ENCODE results near the gene BRD4. TPM values are rescaled to one million over a fixed set of nuclear protein-coding genes. Genes with fewer than 3 reads are reported as not detected.
A peak's percentile ranks its signal among the peaks of the same experiment; 100 is the strongest.

The BRD4 gene
- total RNA-seq, 1 experiment from 2014 or later: 41.4 TPM

DNA sequence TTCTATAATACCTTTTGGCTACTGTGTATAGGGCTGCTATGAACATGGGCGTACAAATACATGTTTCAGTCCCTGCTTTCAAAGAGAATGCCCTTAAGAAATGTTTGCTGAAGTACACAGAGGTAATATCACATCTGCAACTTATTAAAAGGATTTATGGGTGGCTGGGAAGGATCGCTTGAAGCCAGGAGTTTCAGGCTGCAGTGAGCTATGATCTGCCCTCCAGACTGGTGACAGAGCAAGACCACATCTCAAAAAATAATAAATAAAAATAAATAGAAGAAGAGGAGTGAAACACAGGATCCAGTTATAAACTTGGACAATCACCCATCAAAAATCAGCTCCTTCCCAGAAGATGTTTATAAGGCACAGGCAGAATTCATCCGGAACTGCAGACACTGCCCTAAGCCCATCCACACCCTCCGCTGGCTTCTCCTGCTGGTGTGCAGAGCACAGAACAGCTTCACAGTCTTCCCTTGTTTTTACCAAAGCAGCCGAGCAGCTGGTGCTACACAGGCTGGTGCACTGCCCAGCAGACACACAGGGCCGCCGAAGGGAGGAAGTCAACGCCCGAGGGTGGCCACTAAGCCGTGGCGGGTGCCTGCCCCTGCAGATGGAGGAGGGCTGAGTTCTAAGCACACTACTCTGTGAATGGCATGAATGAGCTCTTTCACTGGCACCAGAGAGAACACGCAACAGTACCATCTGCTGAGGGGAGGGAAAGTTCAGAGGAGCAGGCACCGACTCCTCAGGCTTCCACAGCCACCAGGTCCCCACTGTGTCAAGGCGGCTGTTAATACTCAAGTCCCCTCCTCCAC is 44.0 kb downstream of the BRD4 start:
- no peaks in the 10 kb centered on the region for H3K9me3 ChIP-seq (ENCODE audit: low read length)

DNA sequence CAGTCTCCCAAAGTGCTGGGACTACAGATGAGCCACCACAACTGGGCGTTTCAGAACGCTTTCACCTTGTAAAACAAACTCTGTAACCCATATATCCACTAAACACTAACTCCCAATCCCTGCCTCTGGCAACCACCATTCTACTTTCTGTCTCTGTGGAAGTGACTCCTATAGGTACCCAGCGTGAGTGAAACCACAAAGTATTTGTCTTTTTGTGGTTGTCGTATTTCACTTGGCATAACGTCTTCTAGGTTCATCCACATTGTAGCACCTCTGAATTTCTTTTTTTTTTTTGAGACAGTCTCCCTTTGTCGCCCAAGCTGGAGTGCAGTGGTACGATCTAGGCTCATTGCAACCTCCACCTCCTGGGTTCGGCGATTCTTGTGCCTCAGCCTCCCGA is 44.8 kb downstream of the BRD4 start:
- no peaks in the 10 kb centered on the region for H3K9me3 ChIP-seq (ENCODE audit: low read length)
- peak overlapping the region; percentile 88 for H3K27ac ChIP-seq (ENCODE audit: low read length)
- H3K27me3 ChIP-seq (ENCODE audit: low read length): no peaks in the 10 kb centered on the region
- peak overlapping the region; percentile 38; the same call in 1 of the 2 replicates for H3K4me3 ChIP-seq (ENCODE audit: low read length)
- no peak overlapping the region for H2AFZ ChIP-seq (ENCODE audit: low read length)
- peak overlapping the region; percentile 54 for H3K9ac ChIP-seq (ENCODE audit: low read length)
- H3K9me2 ChIP-seq (replicated peaks; ENCODE audit: insufficient read depth, low read length): no peaks in the 10 kb centered on the region
- peaks cover 97% of the 10 kb centered on the region for H3K79me2 ChIP-seq (ENCODE audit: low read length)
- no peaks in the 10 kb centered on the region for H3K36me3 ChIP-seq (ENCODE audit: insufficient read depth, low read length)
- peaks cover 97% of the 10 kb centered on the region for H3K4me1 ChIP-seq (ENCODE audit: low read length)
- H3K4me2 ChIP-seq (ENCODE audit: low read depth, low read length, poor library complexity, severe bottlenecking): peak overlapping the region; percentile 81
- peaks cover 61% of the 10 kb centered on the region for H4K20me1 ChIP-seq (ENCODE audit: insufficient read depth, low read depth, low read length)
- DNase-seq: no peak

More for the DNA sequence above, 44.0 kb downstream of the BRD4 start:
- Histone ChIP-seq H4K20me1 (ENCODE audit: insufficient read depth, low read depth, low read length) (peaks cover 61% of the 10 kb centered on the region), H2AFZ (ENCODE audit: low read length) (no peak overlapping the region), H3K4me2 (ENCODE audit: low read depth, low read length, poor library complexity, severe bottlenecking) (peak overlapping the region; percentile 81), H3K79me2 (ENCODE audit: low read length) (peaks cover 96% of the 10 kb centered on the region), H3K27ac (ENCODE audit: low read length) (peak overlapping the region; percentile 88), H3K9ac (ENCODE audit: low read length) (peak overlapping the region; percentile 54), H3K36me3 (ENCODE audit: insufficient read depth, low read length) (no peaks in the 10 kb centered on the region), H3K4me3 (ENCODE audit: low read length) (peak overlapping the region; percentile 45; the same call in 1 of the 2 replicates), H3K27me3 (ENCODE audit: low read length) (no peaks in the 10 kb centered on the region), H3K4me1 (ENCODE audit: low read length) (peaks cover 98% of the 10 kb centered on the region), H3K9me2 (replicated peaks; ENCODE audit: insufficient read depth, low read length) (no peaks in the 10 kb centered on the region)
- peak; percentile 67 for DNase-seq

DNA sequence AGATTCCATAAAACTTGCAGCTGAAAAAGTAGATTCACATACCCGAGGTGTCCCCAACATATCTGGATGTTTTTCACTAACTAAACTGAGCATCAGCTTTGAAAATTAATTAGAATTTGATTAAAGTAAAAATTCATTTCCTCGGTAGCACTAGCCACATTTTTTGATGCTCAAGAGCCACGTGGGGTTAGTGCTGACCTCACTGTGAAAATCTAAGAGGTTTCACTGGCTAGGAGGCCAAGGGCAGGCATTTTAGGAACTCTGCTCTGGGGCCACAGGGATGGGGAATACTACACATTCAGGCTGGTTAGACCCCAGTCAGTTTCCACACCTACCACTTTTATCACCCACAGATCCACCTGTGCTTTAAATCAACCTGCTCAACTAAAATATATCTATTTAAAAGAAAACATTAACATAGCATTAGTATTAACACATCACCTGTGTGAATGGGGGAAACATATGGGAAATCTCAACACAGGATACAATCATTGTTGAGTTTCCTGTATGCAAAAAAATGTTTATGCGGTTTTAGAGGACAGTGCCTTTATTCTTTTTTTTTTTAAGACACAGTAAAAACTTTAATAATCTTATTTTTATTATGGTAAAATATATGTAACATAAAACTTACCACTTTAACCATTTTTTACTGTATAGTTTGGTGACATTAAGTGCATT is 45.5 kb downstream of the BRD4 start:
- Histone ChIP-seq H3K79me2 (ENCODE audit: low read length) (peaks cover 97% of the 10 kb centered on the region), H3K9me2 (replicated peaks; ENCODE audit: insufficient read depth, low read length) (no peaks in the 10 kb centered on the region), H3K4me1 (ENCODE audit: low read length) (peaks cover 98% of the 10 kb centered on the region), H3K9ac (ENCODE audit: low read length) (peak overlapping the region; percentile 46), H3K9me3 (ENCODE audit: low read length) (no peaks in the 10 kb centered on the region), H3K27ac (ENCODE audit: low read length) (peak overlapping the region; percentile 88), H3K27me3 (ENCODE audit: low read length) (no peaks in the 10 kb centered on the region), H2AFZ (ENCODE audit: low read length) (no peak overlapping the region), H4K20me1 (ENCODE audit: insufficient read depth, low read depth, low read length) (peaks cover 62% of the 10 kb centered on the region), H3K4me3 (ENCODE audit: low read length) (peak overlapping the region; percentile 31; the same call in 1 of the 2 replicates), H3K4me2 (ENCODE audit: low read depth, low read length, poor library complexity, severe bottlenecking) (peak overlapping the region; percentile 81), H3K36me3 (ENCODE audit: insufficient read depth, low read length) (no peaks in the 10 kb centered on the region)
- peak; percentile 65 for DNase-seq

DNA sequence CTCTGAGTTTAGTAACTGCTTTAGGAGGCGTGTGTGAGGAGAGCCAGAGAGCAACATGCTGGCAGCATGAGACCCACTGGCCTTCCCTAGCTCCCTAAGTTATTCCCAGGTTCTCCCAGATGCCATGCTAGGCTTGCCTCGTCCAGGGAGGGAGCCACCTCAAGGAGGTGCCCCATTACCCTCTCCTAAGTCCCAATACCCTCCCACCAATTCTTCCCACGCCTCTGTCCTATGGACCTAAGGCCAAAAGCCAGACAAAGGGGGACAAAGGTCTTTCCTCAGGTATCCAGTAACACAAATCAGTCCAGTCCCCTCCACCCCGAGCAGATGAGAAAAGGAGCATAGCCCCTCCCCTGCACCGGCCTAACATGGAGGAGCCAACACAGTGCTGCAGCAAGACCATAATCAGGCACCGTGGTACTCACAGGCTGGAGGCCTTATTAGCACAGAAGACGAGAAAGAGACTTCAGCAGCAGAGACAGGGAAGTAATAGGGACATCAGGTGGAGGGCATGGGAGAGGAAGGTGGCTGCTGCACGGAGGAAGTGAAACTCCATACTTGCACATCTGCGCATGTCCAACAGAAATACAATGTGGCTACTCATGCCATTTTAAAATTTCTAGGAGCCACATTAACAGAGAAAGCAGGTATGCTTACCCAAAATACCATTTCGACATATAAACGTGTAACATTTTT is 46.3 kb downstream of the BRD4 start:
- Histone ChIP-seq H3K9me3 (ENCODE audit: low read length) (no peaks in the 10 kb centered on the region), H3K4me2 (ENCODE audit: low read depth, low read length, poor library complexity, severe bottlenecking) (peak overlapping the region; percentile 81), H3K79me2 (ENCODE audit: low read length) (peaks cover 97% of the 10 kb centered on the region), H3K9ac (ENCODE audit: low read length) (peak overlapping the region; percentile 71), H3K4me3 (ENCODE audit: low read length) (peak overlapping the region; percentile 60), H3K4me1 (ENCODE audit: low read length) (peaks cover 98% of the 10 kb centered on the region), H3K9me2 (replicated peaks; ENCODE audit: insufficient read depth, low read length) (no peaks in the 10 kb centered on the region), H3K27me3 (ENCODE audit: low read length) (no peaks in the 10 kb centered on the region), H3K27ac (ENCODE audit: low read length) (peak overlapping the region; percentile 88), H4K20me1 (ENCODE audit: insufficient read depth, low read depth, low read length) (peaks cover 64% of the 10 kb centered on the region), H2AFZ (ENCODE audit: low read length) (no peak overlapping the region), H3K36me3 (ENCODE audit: insufficient read depth, low read length) (no peaks in the 10 kb centered on the region)
- DNase-seq: peak; percentile 93

DNA sequence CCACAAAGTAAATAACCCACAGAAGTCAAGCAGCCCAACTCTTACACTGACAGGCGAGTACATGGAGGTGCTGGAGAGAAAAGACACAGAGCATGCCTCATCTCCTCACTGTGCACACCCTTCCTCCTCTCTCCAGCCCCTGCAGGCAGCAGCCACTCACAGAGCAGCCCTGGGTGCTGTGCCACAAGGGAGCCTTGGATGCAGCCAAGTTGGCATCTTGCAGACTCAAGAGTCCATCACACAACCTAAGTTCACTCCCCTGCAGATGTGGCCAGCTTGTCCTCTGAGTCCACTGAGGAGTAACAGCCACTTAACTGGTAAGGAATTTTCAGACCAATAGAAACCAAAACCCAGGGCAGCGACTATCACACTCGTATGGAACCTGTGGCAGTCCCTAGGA is 47.4 kb downstream of the BRD4 start:
- Histone ChIP-seq H3K27me3 (ENCODE audit: low read length) (no peaks in the 10 kb centered on the region), H4K20me1 (ENCODE audit: insufficient read depth, low read depth, low read length) (peaks cover 64% of the 10 kb centered on the region), H2AFZ (ENCODE audit: low read length) (no peak overlapping the region), H3K27ac (ENCODE audit: low read length) (peak overlapping the region; percentile 88), H3K9me2 (replicated peaks; ENCODE audit: insufficient read depth, low read length) (no peaks in the 10 kb centered on the region), H3K9me3 (ENCODE audit: low read length) (no peaks in the 10 kb centered on the region), H3K79me2 (ENCODE audit: low read length) (peaks cover 97% of the 10 kb centered on the region), H3K4me1 (ENCODE audit: low read length) (peaks cover 97% of the 10 kb centered on the region), H3K36me3 (ENCODE audit: insufficient read depth, low read length) (no peaks in the 10 kb centered on the region), H3K4me3 (ENCODE audit: low read length) (no peak overlapping the region), H3K4me2 (ENCODE audit: low read depth, low read length, poor library complexity, severe bottlenecking) (peak overlapping the region; percentile 81), H3K9ac (ENCODE audit: low read length) (peak overlapping the region; percentile 71; the same call in 1 of the 2 replicates)
- no peak for DNase-seq

DNA sequence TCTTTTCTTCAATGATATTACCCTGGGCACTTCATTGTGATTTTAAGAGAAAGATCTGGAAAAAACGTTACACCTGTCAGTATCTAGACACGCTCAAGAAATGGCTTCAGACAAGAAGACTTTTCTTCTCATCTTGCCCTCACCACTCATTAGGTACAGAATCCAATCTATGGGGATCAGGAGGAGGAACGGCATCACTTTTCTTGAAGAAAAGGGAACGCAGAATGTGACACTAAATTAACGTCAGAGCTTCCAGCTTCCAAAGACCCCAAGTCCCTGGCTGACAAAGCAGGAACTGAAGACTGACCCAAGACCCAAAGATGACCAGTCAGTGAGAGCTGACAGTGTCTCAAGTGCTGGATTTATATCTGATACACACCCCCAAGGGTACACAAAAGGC is 48.2 kb downstream of the BRD4 start:
- Histone ChIP-seq H2AFZ (ENCODE audit: low read length) (no peak overlapping the region), H3K9me2 (replicated peaks; ENCODE audit: insufficient read depth, low read length) (no peaks in the 10 kb centered on the region), H3K36me3 (ENCODE audit: insufficient read depth, low read length) (no peaks in the 10 kb centered on the region), H3K27ac (ENCODE audit: low read length) (peak overlapping the region; percentile 88), H3K79me2 (ENCODE audit: low read length) (peaks cover 99% of the 10 kb centered on the region), H3K9me3 (ENCODE audit: low read length) (no peaks in the 10 kb centered on the region), H3K9ac (ENCODE audit: low read length) (peak overlapping the region; percentile 71; the same call in 1 of the 2 replicates), H3K27me3 (ENCODE audit: low read length) (no peaks in the 10 kb centered on the region), H3K4me1 (ENCODE audit: low read length) (peaks cover 90% of the 10 kb centered on the region), H4K20me1 (ENCODE audit: insufficient read depth, low read depth, low read length) (peaks cover 66% of the 10 kb centered on the region), H3K4me3 (ENCODE audit: low read length) (peak overlapping the region; percentile 7; the same call in 1 of the 2 replicates), H3K4me2 (ENCODE audit: low read depth, low read length, poor library complexity, severe bottlenecking) (peak overlapping the region; percentile 81)
- DNase-seq: no peak

DNA sequence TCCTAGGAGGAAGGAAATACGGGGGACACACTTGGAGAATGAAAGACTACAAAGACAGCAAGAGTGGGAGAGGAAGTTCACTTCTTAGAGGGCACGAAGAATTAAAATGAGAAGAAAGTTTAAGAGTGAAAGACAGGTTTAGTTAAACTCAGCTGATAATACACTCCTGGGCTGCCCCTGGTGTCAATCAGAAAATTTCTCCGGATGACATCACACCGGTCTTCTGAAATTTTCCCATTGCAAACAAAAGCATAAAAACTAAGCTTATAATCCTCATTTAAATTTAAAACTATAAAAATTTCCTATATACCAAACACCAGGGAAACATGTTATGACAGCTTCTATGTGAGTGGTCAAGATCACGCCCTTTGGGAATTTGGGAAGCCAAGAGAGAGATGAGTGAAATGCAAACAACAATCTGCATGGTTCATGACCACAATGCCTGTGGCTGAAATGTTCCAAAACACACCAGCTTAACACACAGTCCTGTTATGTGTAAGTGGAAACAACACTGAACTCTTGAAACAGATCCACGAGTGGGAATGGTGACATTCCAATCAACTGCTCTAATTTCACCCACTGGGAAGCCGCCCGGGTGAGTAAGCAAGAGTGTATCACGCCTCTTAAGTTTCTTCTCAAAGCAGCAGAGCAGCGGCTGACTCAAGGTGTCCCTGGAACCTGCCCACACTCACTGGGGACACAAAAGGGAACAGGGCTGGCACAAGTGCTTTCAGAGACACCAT is 49.0 kb downstream of the BRD4 start:
- peak overlapping the region; percentile 88 for H3K27ac ChIP-seq (ENCODE audit: low read length)

More for the DNA sequence above, 49.0 kb downstream of the BRD4 start:
- Histone ChIP-seq H3K4me3 (ENCODE audit: low read length) (no peak overlapping the region), H3K4me2 (ENCODE audit: low read depth, low read length, poor library complexity, severe bottlenecking) (peak overlapping the region; percentile 81), H3K9me3 (ENCODE audit: low read length) (no peaks in the 10 kb centered on the region), H3K9ac (ENCODE audit: low read length) (peak overlapping the region; percentile 71; the same call in 1 of the 2 replicates), H3K9me2 (replicated peaks; ENCODE audit: insufficient read depth, low read length) (no peaks in the 10 kb centered on the region), H3K79me2 (ENCODE audit: low read length) (peaks cover 99% of the 10 kb centered on the region), H3K27me3 (ENCODE audit: low read length) (no peaks in the 10 kb centered on the region), H4K20me1 (ENCODE audit: insufficient read depth, low read depth, low read length) (peaks cover 67% of the 10 kb centered on the region), H2AFZ (ENCODE audit: low read length) (no peak overlapping the region), H3K36me3 (ENCODE audit: insufficient read depth, low read length) (no peaks in the 10 kb centered on the region), H3K4me1 (ENCODE audit: low read length) (peaks cover 82% of the 10 kb centered on the region)
- no peak for DNase-seq

All from Karpas-422 (cell line).